GM19025 (cell line): Measurements from ENCODE around the gene LRRC2.
"Not testable (repeated sequence)": the region's sequence is repeated elsewhere in the genome, so short reads cannot be mapped to it uniquely, and the experiment has no call there.

ENCODE experiments used
- ATAC-seq: cut with Tn5 transposase; IDR thresholded peaks from one replicate; pipeline ENCODE4 v1.9.1; 2021; ENCODE audit warnings: mild to moderate bottlenecking, low read depth, moderate library complexity; ENCODE audit not compliant: unreplicated experiment

Gene LRRC2, protein sequence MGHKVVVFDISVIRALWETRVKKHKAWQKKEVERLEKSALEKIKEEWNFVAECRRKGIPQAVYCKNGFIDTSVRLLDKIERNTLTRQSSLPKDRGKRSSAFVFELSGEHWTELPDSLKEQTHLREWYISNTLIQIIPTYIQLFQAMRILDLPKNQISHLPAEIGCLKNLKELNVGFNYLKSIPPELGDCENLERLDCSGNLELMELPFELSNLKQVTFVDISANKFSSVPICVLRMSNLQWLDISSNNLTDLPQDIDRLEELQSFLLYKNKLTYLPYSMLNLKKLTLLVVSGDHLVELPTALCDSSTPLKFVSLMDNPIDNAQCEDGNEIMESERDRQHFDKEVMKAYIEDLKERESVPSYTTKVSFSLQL

DNA sequence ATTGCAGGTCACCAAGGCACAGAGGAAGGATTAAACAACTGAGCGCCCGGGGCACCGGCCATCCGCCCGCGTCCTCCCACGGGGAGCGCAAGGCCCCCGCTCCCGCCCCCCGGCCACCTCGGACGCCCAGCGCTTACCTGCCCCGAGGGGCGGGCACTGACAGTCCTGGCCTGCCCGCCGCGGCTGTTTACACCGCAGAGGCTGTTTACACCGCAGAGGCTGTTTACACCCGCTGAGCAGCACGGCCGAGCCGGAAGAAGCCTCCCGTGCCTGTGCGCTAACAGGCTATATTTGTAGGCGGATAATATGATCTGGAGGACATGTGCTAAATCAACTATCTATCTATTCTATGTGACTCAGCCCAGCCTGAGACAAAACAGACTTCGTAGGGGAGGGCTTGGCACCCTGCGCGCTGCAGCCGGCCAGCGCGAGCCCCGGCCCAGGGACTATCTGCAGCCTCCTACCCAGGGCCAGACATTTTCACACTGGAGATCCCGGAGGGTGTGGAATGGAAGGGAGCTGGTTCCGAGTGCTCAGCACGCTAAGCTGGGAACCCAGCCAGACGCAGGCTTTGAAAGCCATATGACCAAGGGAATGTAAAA lies at the start of gene LRRC2:
Gene LRRC2 (minus strand): TSS at position 263 of the 602 bp plus-strand sequence. CDS start 14,711 bp downstream, outside the sequence.
- no peak for ATAC-seq

DNA sequence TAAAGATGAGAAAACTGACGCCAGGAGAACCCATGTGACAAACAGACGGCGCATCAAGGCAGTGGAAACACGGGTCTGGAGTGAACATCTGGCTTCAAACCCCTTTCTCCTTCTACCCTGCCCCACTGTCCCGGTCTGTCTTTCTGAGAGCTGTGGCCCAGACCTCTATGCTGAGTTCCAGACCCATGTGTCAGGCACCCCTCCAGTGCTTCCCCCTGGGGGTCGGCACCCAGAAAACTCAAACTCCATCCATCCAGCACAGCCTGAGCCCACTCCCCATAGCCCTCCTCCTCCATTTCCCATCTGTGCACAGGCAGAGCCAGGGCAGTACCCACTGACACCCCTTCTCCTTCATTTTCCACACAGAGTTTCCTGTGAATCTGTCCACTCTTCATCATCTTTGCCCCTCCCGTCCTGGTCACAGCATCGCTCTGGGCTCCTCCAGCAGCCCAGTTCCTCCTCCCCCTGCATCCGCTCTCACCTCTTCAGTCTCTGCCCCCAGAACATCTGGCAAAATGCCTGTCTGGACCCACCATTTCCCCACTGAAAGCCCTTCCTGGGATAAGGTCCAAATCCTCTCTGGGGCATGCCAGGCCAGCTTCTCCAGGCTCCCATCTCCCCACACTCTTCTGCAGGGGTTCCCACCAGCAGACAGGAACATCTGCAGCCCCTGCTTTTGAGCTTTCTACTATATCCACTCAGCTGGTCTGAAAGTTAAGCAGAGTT lies 49.1 kb upstream of the LRRC2 start:
- no peak for ATAC-seq

DNA sequence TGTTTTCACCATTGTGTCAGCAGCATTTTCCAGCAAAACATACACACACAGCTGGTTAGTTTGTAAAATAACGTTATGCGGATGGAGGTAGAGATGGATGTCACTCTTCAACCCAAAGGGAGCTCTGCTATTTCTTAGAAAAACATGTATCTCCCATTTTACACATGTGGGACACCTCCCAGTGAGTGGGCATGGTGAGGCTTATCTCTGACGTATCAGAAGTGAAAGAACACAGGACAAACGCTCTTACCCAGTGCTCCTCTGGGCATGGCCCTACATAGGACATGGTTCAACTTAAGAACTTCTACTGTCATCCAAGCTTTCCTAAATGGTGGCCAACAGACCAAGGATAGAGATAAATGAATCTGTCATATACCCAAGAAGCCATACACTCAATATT lies 48.3 kb upstream of the LRRC2 start:
- ATAC-seq, result no peak

DNA sequence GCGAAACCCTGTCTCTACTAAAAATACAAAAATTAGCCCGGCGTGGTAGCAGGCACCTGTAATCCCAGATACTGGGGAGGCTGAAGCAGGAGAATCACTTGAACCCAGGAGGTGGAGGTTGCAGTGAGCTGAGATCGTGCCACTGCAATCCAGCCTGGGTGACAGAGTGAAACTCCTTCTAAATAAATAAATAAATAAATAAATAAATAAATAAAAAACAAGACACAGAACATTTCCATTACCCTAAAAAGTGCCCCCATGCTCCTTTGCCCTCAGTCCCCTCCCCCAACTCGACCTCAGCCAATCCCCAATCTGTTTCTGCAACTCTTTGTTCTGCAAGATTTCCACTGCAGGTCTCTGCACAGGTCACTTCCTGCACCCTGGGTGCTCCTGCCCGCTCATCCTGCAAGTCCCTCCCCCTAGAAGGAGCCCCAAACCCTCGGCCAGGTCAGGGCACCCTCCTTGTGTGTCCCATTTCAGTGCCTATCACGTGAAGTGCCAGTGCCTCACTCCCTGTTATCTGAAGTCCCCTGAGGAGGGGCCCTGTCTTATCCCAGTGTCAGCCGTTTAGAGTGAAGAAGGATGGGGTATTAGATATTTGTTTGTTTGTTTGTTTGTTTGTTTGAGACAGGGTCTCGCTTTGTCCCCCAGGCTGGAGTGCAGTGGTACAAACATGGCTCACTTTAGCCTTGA lies 47.4 kb upstream of the LRRC2 start:
- no peak for ATAC-seq

DNA sequence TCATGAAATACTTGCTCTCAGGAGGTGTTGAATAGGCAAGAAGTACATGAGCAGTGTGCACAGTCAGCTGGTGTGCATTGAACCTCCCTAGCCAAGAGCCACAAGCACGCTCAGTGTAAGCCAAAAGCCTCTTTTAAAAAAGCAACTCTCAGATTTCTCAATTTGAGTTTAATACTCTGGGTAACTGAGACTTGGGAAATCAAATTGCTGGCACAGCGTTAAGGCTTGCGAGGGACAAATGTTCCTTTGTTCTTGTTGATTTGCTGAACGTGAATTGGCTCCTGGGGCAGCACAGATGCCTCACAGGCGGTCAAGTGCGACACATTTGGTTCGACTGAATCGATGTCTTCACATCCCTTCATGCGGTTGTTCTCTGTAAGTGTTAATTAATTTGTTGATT lies 46.2 kb upstream of the LRRC2 start, which contains the start of gene FAM240A:
Gene FAM240A (plus strand): TSS at position 202 of the 400 bp plus-strand sequence. CDS start 159 bp downstream, at position 361.
- ATAC-seq, result no peak

DNA sequence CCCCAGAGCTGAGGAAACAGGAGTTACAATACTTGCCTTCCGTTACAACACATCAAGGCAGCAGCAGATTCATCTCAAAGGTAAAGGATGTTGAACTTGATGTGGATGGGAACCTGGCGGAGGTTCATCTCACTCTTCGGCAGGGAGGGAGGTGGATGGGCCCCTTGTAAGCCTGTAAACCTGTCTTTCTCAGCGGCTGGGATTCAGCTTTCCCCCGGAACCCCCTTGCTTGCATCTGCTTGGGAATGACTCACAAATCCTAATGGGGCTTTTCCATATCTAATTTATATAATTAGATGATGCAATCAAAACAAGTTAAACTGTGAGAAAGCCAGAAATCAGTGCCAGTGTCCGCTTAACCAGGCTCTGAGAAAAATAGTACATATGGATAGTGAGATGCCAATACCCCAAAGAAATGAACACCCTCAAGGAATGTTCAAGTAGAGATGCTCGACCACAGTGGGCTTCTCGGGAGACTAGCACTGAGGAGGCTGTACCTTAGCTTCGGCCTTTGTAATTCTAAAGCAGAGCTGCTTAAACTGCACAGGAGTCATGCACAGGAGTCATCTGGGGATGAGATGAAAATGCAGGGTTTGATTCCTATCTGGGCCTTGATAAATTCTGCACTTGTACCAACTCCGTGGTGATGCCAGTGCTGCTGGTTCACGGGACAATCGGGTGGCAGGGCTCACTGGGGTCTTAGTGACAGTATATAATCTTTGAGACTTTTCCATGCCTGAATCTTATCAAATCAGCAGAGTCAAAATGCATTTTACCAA lies 44.0 kb upstream of the LRRC2 start:
- ATAC-seq, result no peak

DNA sequence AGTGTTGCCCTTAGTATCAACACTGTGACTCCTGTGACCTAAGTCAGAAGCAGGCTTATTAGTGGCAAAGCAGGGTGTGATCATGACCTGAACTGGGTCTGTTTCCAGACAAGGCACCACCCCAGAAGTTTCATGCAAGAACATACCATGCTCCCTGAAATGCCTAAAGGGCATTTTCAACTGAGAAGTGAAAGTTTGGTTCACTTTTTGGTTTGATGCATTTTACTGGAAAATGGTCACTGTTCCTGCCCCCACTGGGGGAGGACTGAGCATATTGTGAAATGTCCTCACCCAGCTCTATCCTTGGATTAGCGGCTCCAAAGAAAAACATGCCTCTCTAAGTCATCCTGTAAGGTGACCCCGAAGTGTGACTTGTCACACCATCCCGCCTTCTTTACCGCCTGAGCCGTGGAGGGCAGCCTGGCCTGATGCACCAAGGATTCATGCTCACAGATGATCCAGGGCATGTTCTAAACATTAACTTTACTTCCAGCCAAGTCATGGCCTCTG lies 43.2 kb upstream of the LRRC2 start:
- no peak for ATAC-seq

DNA sequence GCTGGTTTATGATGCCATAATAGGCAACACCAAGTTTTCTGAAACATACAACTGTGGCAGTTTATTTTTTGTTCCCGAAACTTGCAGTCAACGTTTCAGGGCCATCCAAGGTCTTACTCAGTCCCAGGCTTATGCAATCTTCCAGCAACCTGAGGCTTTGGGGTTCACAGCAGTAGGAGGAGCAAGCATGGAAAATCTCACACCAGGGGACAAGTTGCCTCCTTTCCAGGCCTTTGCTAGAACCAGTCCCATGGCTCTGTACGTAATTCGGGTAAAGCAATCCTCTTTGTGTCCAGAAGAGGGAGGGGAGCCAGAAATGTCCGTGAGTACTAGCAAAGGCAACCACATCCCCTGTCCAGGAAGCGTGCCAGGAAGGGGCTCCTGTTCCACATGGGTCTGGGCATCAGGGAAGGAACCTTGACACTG lies 41.5 kb upstream of the LRRC2 start:
- ATAC-seq, result no peak

DNA sequence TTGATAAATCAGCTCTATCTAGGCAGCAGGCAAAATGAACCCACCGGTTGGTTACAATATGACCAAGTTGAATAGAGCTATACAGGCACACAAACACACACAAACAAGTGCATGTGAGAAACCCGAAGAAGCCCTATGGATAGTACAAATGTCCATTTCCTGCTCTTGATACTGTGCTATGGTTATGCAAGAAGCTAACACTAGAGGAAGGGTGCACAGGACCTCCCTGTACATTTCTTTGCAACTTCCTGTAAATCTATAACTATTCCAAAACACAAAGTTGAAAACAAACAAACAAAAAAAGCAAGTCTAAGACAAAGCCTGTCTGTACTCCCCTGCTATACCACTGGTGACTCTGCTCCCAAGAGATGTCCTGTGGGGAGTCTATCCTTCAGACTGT lies 38.0 kb upstream of the LRRC2 start:
- no peak for ATAC-seq

DNA sequence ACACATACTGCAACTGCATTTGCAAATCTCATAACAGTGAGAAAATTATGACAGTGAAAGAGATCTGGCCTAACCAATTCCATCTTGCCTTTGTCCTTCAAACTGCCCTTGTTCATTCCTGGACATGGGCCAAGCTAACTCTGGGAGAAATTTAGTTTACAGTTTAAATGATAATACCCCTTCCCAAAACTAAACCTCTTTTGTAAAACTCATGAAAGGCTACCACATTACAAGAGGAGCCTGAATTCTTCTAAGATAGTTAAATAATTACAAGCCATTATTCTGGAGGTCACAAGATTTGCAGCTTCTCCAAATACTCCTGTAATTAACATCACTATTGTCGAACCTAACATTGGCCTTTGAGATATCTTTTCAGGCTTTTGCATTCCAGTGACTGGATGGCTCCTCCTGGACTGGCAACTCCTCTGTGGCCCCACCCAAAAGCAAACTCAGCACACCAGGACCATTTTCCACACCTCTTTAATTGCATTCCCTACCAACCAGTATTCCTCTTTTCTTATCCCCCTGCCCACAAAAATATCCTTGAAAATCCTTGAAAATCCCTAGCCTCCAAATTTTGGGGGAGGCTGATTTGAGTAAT lies 37.4 kb upstream of the LRRC2 start:
- no peak for ATAC-seq

DNA sequence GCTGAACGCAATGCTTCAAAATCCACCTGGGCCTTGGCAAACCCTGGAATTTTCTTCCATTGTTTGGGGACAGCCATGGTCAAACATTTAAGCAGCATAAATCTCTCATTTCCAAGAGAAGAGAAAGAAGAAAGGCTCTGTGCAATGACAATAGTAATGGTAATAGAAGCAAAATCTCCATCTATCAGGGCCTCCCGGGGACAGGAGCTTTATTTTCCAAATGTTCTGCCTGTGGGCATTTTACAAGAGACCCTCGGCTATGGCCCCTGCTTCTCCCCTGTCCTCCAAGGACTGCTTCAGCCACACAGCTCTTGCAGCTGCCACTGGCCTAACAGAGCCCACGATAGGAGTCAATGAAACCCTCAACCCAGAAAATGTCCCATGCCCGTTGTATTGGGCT lies 33.5 kb upstream of the LRRC2 start:
- no peak for ATAC-seq

DNA sequence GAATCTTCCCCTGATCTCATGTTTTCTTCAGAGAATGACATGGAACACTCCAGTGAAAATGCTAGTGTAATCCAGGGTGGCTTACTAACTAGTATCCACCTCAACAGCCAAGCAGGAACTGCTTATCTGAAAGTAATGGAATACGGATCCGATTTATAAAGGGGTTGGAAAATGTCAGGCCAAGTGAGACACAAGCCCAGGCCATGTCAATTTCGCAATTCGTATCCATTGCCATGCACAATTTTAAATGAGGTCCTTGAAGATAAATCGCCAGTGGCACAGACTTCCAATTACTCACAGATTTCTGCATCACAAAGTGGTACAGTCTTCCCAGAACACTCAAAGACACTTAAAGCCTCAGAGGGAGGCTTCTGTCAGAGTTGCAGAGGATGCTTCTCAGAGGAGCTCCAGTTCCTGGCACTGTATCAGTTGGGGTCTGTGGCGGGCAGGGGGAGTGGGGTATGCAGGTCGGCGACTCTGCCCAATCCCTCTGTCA lies 29.8 kb upstream of the LRRC2 start:
- no peak for ATAC-seq

DNA sequence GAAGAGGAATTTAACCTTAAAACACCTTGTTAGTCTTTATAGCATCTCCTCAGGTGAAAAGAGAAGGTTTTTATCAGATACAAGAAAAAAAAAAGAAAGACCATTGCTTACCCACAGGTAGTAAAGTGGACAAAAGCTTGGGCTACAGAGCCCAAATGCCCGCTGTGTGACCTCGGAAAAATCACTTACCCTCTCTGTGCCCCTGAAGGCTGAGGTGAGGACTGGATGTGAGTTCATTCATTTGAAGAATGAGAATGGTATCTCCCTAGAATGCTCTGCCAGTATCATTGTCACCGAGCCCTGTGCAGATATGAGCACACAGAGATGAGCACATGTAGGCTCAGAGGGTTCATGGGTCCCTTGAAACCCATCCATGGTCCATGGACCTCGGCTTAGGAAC lies 28.6 kb upstream of the LRRC2 start:
- ATAC-seq, result no peak

DNA sequence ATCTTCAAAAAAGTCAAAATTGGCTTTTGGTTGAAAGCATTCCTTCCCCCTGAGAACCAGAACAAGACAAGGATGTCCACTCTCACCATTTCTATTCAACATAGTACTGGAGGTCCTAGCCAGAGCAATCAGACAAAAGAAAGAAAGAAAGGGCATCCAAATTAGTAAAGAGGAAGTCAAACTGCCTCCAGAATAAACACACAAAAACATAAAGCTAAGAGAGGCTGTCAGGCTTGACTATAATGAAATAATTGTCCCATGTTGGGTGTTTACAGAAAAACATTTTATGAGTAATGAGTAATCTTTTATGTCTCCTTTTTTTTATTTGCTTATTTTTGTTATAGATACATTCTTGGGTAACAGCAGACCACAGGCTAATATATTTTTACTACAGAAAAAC lies 27.9 kb upstream of the LRRC2 start:
- no peak for ATAC-seq

DNA sequence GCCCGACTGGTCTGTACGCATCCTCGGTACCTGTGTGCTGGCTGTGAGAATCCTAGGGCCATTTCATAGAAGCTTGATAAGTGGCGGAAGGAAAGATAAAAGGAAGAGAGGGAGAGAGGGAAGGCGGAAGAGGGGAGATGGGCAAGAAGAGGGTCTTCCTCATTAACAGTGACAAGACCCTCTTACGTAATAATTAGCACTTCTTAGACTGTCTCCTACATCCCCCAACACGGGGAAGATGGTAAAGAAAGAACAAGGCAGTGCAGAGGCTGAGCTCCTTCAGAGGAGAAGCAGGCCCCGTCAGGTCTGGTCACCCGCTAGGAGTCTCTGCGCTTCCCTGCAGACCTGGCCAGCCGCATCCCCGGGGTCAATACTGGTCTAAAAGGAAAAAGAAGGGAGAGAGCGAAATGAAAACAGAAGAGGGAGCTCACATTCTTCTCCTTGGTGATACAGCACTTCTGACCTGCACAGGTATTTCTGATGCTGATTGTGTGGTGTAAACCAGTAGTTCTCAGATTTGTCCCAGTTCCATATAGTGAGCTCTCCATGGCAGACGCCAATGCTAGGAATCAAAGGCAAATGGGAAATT lies 27.3 kb upstream of the LRRC2 start:
- no peak for ATAC-seq

DNA sequence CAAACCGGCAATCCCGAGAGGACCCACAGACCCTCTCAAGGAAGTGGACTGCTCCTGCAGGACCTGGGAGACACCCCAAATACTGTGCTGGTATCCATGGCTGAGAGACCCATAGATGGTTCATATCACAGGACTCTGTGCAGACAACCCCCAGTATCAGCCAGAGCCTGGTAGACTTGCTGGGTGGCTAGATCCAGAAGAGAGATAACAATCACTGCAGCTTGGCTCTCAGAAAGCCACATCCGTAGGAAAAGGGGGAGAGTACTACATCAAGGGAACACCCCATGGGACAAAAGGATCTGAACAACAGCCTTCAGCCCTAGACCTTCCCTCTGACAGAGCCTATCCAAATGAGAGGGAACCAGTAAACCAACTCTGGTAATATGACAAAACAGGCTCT lies 21.2 kb upstream of the LRRC2 start:
- not testable (repeated sequence) for ATAC-seq

DNA sequence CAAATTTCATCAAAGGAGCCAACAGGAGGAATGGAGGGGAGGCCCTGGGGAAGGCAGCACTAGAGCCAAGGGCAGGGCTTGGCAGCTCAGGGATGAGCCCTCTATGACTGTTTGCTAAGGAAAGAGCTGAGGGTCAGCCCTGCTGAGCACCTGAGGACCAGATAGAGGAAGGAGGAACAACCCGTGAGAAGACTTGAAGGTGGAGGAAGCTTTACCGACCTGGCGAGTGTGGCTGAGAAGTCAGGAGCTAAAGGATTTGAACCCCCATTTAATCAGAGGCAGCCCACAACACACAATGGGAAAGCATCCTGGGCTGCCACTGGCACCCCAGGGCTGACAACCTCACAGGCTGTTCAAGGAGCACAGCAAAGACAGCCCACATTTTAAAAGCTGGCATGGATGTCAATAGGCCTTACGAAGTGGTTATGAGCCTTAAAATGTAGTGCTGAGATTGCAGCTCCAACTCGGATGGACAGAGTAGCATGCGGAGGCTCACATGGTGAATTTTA lies 20.7 kb upstream of the LRRC2 start:
- ATAC-seq, result no peak

DNA sequence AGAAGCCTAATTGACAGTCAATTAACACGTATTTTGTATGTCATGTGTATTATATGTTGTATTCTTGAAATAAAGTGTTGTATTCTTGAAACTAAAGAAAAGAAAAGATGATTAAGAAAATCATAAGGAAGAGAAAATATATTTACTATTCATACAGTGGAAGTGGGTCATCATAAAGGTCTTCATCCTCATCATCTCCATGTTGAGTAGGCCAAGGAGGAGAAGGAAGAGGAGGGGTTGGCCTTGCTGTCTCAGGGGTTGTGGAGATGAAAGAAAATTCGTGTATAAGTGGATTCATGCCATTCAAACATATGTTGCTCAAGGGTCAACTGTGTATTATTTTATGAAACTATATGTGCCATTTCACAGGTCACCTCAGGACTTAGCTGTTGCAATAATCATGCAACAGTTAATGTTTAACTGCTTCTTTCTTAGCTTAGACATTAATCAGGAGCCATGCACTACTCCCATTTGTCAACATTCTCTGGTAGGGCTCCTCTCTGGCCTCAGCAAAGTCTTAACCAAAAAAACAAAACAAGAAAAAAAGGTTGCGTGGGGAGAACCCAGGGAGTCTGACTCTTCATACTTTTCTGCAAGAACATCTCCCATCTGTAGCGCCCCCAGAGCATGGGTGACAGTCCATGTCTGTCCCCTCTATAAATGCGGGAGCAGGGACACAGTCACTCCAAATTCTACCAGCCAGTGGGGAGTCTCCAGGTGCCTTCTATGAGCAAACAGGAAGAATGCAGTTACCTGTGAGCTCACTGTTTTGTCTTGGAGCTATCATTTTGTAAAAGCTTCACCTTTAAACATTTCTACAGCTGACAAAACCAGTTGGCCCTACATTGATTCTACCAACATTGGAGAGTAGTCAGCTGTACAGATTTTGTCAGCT lies 19.9 kb upstream of the LRRC2 start:
- ATAC-seq, result no peak
